GM23338 (cell line): ENCODE results near the gene KIF2A. TPM values are rescaled to one million over a fixed set of nuclear protein-coding genes. Genes with fewer than 3 reads are reported as not detected.

Experiments used
- ATAC-seq: fragments of 200-7000 bp; cut with Tn5 transposase; 3 replicates; pipeline ENCODE4 v1.9.1; 2020
- DNase-seq: peaks from one replicate; pipeline ENCODE4 v3.0.0-alpha.2; 2015; ENCODE audit warnings: low spot score
- H2AFZ ChIP-seq: fragments of 200-600 bp; sonication (generic); 2 replicates; pipeline ENCODE4 v1.8.0; 2016; ENCODE audit warnings: antibody characterized with exemption, mild to moderate bottlenecking, moderate library complexity
- H3F3A ChIP-seq: fragments of 200-600 bp; sonication (generic); replicated peaks from 2 replicates; pipeline ENCODE4 v1.8.0; 2017; ENCODE audit warnings: antibody characterized with exemption, mixed run types, low read depth
- H3K27ac ChIP-seq: fragments of 200-600 bp; sonication (generic); 2 replicates; pipeline ENCODE4 v1.6.1; 2016; ENCODE audit warnings: low read depth
- H3K27me3 ChIP-seq: fragments of 200-600 bp; sonication (generic); 2 replicates; pipeline ENCODE4 v1.8.0; 2016; ENCODE audit warnings: mild to moderate bottlenecking, mixed run types, moderate library complexity; ENCODE audit not compliant: insufficient read depth
- H3K36me3 ChIP-seq: fragments of 200-600 bp; sonication (generic); 2 replicates; pipeline ENCODE4 v1.8.0; 2016; ENCODE audit warnings: mild to moderate bottlenecking; ENCODE audit not compliant: insufficient read depth
- H3K4me1 ChIP-seq: fragments of 200-600 bp; sonication (generic); 2 replicates; pipeline ENCODE4 v1.8.0; 2016; ENCODE audit warnings: mild to moderate bottlenecking, moderate library complexity; ENCODE audit not compliant: insufficient read depth
- H3K4me2 ChIP-seq: fragments of 200-600 bp; sonication (generic); 2 replicates; pipeline ENCODE4 v1.7.1; 2017; ENCODE audit warnings: mixed run types
- H3K4me3 ChIP-seq: fragments of 200-600 bp; sonication (generic); 2 replicates; pipeline ENCODE4 v1.6.1; 2016; ENCODE audit warnings: mixed run types
- H3K79me2 ChIP-seq: fragments of 200-600 bp; sonication (generic); replicated peaks from 2 replicates; pipeline ENCODE4 v1.8.0; 2017; ENCODE audit warnings: mild to moderate bottlenecking; ENCODE audit not compliant: insufficient read depth
- H3K9me2 ChIP-seq: fragments of 200-600 bp; sonication (generic); 2 replicates; pipeline ENCODE4 v1.8.0; 2017; ENCODE audit not compliant: insufficient read depth
- H4K20me1 ChIP-seq: fragments of 200-600 bp; sonication (generic); replicated peaks from 2 replicates; pipeline ENCODE4 v1.8.0; 2017; ENCODE audit warnings: mild to moderate bottlenecking; ENCODE audit not compliant: insufficient read depth
- H3K27ac Mint-ChIP-seq: 2 replicates; pipeline ENCODE4 v1.8.0; 2020; ENCODE audit warnings: inconsistent platforms, mild to moderate bottlenecking, moderate library complexity, mixed read lengths
- H3K27me3 Mint-ChIP-seq: 3 replicates; pipeline ENCODE4 v1.8.0; 2022; ENCODE audit warnings: low read depth, mild to moderate bottlenecking, moderate library complexity, mixed read lengths, inconsistent platforms; ENCODE audit not compliant: insufficient read depth, poor library complexity
- H3K36me3 Mint-ChIP-seq: 3 replicates; pipeline ENCODE4 v1.8.0; 2021; ENCODE audit warnings: low read depth, mild to moderate bottlenecking, inconsistent platforms, moderate library complexity, mixed read lengths
- H3K4me1 Mint-ChIP-seq: 3 replicates; pipeline ENCODE4 v1.8.0; 2020; ENCODE audit warnings: mild to moderate bottlenecking, inconsistent platforms, mixed read lengths
- H3K4me3 Mint-ChIP-seq: 3 replicates; pipeline ENCODE4 v1.8.0; 2021; ENCODE audit warnings: moderate library complexity, mild to moderate bottlenecking, inconsistent platforms, mixed read lengths
- H3K9me3 Mint-ChIP-seq: 3 replicates; pipeline ENCODE4 v1.8.0; 2020; ENCODE audit warnings: moderate library complexity, mild to moderate bottlenecking, inconsistent platforms, mixed read lengths
- CREB1 ChIP-seq: fragments of 250-450 bp; sonication (Bioruptor Pico); IDR thresholded peaks from 2 replicates; pipeline ENCODE4 v1.5.0; 2020; ENCODE audit warnings: low read depth, mild to moderate bottlenecking, moderate library complexity
- EZH2 ChIP-seq: fragments of 200-600 bp; sonication (generic); IDR thresholded peaks from one replicate; pipeline ENCODE4 v1.8.0; 2017; ENCODE audit warnings: antibody characterized with exemption, mild to moderate bottlenecking, low read depth; ENCODE audit not compliant: unreplicated experiment
- EZH2phosphoT487 ChIP-seq: fragments of 200-600 bp; sonication (generic); IDR thresholded peaks from one replicate; pipeline ENCODE4 v1.8.1; 2018; ENCODE audit warnings: antibody characterized with exemption; ENCODE audit not compliant: unreplicated experiment
- JUNB ChIP-seq: IDR thresholded peaks from one replicate; pipeline ENCODE4 v1.6.1; 2016; ENCODE audit warnings: antibody characterized with exemption; ENCODE audit not compliant: unreplicated experiment
- POLR2AphosphoS5 ChIP-seq: IDR thresholded peaks from 2 replicates; pipeline ENCODE4 v1.6.1; 2016; ENCODE audit warnings: antibody characterized with exemption, low read depth
- STAT1 ChIP-seq: IDR thresholded peaks from one replicate; pipeline ENCODE4 v1.6.1; 2016; ENCODE audit warnings: antibody characterized with exemption; ENCODE audit not compliant: unreplicated experiment
- ZNF114 ChIP-seq: fragments of 250-450 bp; sonication (Bioruptor Pico); IDR thresholded peaks from 2 replicates; pipeline ENCODE4 v1.5.0; 2020; ENCODE audit warnings: mild to moderate bottlenecking, moderate library complexity
- ZNF331 ChIP-seq: fragments of 250-450 bp; sonication (Bioruptor Pico); IDR thresholded peaks from 2 replicates; pipeline ENCODE4 v1.5.0; 2020; ENCODE audit warnings: low read depth, mild to moderate bottlenecking, moderate library complexity
- polyA plus RNA-seq: library from polyadenylated mRNA; unstranded; fragments of >200 nt; fragmentation: Nextera tagmentation; extraction: Ambion mirVana; gene quantifications from 2 replicates; pipeline ENCODE4 v1.2.1, GENCODE V29; 2016
- total RNA-seq: library from RNA; depleted of rRNA; stranded (reverse); fragments of >200 nt; shearing (Covaris generic); gene quantifications from 2 replicates; pipeline ENCODE4 v1.2.3, GENCODE V29; 2014
- TF ChIP-seq, protein P1 (sequence below), 2 experiments: fragments of 200-600 bp in 1 of 2; sonication (generic) in 1 of 2; conservative IDR thresholded peaks; 2 replicates each; pipeline versions ENCODE4 v1.5.1 to v1.6.1; 2016 to 2017; ENCODE audit warnings: antibody characterized with exemption in 2 of 2, low read depth in 2 of 2, mild to moderate bottlenecking in 2 of 2, moderate library complexity in 1 of 2
- TF ChIP-seq, protein P2 (sequence below): fragments of 250-450 bp; sonication (Bioruptor Pico); IDR thresholded peaks from 2 replicates; pipeline ENCODE4 v1.5.0; 2020; ENCODE audit warnings: mild to moderate bottlenecking, moderate library complexity
- TF ChIP-seq, protein P3 (sequence below): IDR thresholded peaks from one replicate; pipeline ENCODE4 v1.6.1; 2018; ENCODE audit warnings: antibody characterized with exemption; ENCODE audit not compliant: unreplicated experiment
- TF ChIP-seq, protein P4 (sequence below): IDR thresholded peaks from 2 replicates; pipeline ENCODE4 v1.6.1; 2016; ENCODE audit warnings: antibody characterized with exemption

KIF2A gene
- total and polyA plus RNA-seq, 2 experiments from 2014 or later: 120 to 122 TPM

DNA sequence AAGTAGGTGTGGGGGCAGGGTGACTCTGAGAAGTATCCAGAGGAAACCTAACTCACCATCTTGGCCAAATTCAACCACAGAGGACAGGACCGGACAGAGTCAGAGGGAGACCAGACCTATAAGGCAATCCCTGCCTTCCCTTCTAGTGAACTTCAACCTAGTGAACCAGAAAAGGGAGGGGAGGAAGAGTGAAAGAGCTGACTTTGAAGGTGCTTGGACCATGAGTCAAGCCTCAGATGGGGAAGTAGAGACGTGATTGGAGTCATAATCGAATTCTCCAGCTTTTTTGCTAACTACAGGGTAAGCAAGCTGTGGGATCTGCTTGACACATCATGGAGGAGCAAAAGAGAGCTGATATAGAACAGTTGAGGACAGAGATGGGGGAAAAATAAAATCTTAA, 18.8 kb upstream of the KIF2A start:
- no peaks in the 10 kb centered on the region for H3K4me1 Mint-ChIP-seq
- Histone ChIP-seq H3K4me1 (no peaks in the 10 kb centered on the region), H2AFZ (no peak overlapping the region), H3K4me2 (no peak overlapping the region), H3K27me3 (no peaks in the 10 kb centered on the region), H4K20me1 (no peaks in the 10 kb centered on the region), H3K4me3 (no peak overlapping the region), H3K79me2 (no peaks in the 10 kb centered on the region), H3F3A (no peaks in the 10 kb centered on the region), H3K9me2 (peaks cover 9% of the 10 kb centered on the region; the same call in 1 of the 2 replicates), H3K36me3 (peaks cover 4% of the 10 kb centered on the region; the same call in 1 of the 2 replicates), H3K27ac (no peak overlapping the region)
- H3K9me3 Mint-ChIP-seq: peaks cover 26% of the 10 kb centered on the region
- no peak overlapping the region for H3K27ac Mint-ChIP-seq
- H3K36me3 Mint-ChIP-seq: peaks cover 9% of the 10 kb centered on the region; the same call in 2 of the 3 replicates
- no peak overlapping the region for H3K4me3 Mint-ChIP-seq
- TF ChIP-seq, protein P1, sequence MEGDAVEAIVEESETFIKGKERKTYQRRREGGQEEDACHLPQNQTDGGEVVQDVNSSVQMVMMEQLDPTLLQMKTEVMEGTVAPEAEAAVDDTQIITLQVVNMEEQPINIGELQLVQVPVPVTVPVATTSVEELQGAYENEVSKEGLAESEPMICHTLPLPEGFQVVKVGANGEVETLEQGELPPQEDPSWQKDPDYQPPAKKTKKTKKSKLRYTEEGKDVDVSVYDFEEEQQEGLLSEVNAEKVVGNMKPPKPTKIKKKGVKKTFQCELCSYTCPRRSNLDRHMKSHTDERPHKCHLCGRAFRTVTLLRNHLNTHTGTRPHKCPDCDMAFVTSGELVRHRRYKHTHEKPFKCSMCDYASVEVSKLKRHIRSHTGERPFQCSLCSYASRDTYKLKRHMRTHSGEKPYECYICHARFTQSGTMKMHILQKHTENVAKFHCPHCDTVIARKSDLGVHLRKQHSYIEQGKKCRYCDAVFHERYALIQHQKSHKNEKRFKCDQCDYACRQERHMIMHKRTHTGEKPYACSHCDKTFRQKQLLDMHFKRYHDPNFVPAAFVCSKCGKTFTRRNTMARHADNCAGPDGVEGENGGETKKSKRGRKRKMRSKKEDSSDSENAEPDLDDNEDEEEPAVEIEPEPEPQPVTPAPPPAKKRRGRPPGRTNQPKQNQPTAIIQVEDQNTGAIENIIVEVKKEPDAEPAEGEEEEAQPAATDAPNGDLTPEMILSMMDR (conservative IDR thresholded peaks at IDR 0.05; ENCODE audit: low read depth in 2 of 2): no peak
- TF ChIP-seq, protein P2, sequence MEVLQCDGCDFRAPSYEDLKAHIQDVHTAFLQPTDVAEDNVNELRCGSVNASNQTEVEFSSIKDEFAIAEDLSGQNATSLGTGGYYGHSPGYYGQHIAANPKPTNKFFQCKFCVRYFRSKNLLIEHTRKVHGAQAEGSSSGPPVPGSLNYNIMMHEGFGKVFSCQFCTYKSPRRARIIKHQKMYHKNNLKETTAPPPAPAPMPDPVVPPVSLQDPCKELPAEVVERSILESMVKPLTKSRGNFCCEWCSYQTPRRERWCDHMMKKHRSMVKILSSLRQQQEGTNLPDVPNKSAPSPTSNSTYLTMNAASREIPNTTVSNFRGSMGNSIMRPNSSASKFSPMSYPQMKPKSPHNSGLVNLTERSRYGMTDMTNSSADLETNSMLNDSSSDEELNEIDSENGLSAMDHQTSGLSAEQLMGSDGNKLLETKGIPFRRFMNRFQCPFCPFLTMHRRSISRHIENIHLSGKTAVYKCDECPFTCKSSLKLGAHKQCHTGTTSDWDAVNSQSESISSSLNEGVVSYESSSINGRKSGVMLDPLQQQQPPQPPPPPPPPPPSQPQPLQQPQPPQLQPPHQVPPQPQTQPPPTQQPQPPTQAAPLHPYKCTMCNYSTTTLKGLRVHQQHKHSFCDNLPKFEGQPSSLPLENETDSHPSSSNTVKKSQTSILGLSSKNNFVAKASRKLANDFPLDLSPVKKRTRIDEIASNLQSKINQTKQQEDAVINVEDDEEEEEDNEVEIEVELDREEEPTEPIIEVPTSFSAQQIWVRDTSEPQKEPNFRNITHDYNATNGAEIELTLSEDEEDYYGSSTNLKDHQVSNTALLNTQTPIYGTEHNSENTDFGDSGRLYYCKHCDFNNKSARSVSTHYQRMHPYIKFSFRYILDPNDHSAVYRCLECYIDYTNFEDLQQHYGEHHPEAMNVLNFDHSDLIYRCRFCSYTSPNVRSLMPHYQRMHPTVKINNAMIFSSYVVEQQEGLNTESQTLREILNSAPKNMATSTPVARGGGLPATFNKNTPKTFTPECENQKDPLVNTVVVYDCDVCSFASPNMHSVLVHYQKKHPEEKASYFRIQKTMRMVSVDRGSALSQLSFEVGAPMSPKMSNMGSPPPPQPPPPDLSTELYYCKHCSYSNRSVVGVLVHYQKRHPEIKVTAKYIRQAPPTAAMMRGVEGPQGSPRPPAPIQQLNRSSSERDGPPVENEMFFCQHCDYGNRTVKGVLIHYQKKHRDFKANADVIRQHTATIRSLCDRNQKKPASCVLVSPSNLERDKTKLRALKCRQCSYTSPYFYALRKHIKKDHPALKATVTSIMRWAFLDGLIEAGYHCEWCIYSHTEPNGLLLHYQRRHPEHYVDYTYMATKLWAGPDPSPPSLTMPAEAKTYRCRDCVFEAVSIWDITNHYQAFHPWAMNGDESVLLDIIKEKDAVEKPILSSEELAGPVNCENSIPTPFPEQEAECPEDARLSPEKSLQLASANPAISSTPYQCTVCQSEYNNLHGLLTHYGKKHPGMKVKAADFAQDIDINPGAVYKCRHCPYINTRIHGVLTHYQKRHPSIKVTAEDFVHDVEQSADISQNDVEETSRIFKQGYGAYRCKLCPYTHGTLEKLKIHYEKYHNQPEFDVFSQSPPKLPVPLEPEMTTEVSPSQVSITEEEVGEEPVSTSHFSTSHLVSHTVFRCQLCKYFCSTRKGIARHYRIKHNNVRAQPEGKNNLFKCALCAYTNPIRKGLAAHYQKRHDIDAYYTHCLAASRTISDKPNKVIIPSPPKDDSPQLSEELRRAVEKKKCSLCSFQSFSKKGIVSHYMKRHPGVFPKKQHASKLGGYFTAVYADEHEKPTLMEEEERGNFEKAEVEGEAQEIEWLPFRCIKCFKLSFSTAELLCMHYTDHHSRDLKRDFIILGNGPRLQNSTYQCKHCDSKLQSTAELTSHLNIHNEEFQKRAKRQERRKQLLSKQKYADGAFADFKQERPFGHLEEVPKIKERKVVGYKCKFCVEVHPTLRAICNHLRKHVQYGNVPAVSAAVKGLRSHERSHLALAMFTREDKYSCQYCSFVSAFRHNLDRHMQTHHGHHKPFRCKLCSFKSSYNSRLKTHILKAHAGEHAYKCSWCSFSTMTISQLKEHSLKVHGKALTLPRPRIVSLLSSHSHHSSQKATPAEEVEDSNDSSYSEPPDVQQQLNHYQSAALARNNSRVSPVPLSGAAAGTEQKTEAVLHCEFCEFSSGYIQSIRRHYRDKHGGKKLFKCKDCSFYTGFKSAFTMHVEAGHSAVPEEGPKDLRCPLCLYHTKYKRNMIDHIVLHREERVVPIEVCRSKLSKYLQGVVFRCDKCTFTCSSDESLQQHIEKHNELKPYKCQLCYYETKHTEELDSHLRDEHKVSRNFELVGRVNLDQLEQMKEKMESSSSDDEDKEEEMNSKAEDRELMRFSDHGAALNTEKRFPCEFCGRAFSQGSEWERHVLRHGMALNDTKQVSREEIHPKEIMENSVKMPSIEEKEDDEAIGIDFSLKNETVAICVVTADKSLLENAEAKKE (CRISPR knock-in tag): no peak
- TF ChIP-seq, protein P3, sequence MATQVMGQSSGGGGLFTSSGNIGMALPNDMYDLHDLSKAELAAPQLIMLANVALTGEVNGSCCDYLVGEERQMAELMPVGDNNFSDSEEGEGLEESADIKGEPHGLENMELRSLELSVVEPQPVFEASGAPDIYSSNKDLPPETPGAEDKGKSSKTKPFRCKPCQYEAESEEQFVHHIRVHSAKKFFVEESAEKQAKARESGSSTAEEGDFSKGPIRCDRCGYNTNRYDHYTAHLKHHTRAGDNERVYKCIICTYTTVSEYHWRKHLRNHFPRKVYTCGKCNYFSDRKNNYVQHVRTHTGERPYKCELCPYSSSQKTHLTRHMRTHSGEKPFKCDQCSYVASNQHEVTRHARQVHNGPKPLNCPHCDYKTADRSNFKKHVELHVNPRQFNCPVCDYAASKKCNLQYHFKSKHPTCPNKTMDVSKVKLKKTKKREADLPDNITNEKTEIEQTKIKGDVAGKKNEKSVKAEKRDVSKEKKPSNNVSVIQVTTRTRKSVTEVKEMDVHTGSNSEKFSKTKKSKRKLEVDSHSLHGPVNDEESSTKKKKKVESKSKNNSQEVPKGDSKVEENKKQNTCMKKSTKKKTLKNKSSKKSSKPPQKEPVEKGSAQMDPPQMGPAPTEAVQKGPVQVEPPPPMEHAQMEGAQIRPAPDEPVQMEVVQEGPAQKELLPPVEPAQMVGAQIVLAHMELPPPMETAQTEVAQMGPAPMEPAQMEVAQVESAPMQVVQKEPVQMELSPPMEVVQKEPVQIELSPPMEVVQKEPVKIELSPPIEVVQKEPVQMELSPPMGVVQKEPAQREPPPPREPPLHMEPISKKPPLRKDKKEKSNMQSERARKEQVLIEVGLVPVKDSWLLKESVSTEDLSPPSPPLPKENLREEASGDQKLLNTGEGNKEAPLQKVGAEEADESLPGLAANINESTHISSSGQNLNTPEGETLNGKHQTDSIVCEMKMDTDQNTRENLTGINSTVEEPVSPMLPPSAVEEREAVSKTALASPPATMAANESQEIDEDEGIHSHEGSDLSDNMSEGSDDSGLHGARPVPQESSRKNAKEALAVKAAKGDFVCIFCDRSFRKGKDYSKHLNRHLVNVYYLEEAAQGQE: no peak
- TF ChIP-seq EZH2: no peak
- TF ChIP-seq EZH2phosphoT487: no peak
- TF ChIP-seq STAT1: no peak
- TF ChIP-seq ZNF114 (CRISPR knock-in tag): no peak
- TF ChIP-seq POLR2AphosphoS5: no peak
- no peak for TF ChIP-seq JUNB
- TF ChIP-seq, protein P4, sequence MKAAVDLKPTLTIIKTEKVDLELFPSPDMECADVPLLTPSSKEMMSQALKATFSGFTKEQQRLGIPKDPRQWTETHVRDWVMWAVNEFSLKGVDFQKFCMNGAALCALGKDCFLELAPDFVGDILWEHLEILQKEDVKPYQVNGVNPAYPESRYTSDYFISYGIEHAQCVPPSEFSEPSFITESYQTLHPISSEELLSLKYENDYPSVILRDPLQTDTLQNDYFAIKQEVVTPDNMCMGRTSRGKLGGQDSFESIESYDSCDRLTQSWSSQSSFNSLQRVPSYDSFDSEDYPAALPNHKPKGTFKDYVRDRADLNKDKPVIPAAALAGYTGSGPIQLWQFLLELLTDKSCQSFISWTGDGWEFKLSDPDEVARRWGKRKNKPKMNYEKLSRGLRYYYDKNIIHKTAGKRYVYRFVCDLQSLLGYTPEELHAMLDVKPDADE: no peak
- no peak for TF ChIP-seq ZNF331 (CRISPR knock-in tag)
- TF ChIP-seq CREB1: no peak
- ATAC-seq: no peak
- peaks cover 9% of the 10 kb centered on the region for H3K27me3 Mint-ChIP-seq
- DNase-seq: no peak
